GM18499 (cell line): Measurements from ENCODE around the gene TMEM139.

Source experiments
- ATAC-seq: cut with Tn5 transposase; IDR thresholded peaks from one replicate; pipeline ENCODE4 v1.9.1; 2021; ENCODE audit warnings: moderate number of reproducible peaks; ENCODE audit not compliant: insufficient read depth, unreplicated experiment

The TMEM139 gene

DNA sequence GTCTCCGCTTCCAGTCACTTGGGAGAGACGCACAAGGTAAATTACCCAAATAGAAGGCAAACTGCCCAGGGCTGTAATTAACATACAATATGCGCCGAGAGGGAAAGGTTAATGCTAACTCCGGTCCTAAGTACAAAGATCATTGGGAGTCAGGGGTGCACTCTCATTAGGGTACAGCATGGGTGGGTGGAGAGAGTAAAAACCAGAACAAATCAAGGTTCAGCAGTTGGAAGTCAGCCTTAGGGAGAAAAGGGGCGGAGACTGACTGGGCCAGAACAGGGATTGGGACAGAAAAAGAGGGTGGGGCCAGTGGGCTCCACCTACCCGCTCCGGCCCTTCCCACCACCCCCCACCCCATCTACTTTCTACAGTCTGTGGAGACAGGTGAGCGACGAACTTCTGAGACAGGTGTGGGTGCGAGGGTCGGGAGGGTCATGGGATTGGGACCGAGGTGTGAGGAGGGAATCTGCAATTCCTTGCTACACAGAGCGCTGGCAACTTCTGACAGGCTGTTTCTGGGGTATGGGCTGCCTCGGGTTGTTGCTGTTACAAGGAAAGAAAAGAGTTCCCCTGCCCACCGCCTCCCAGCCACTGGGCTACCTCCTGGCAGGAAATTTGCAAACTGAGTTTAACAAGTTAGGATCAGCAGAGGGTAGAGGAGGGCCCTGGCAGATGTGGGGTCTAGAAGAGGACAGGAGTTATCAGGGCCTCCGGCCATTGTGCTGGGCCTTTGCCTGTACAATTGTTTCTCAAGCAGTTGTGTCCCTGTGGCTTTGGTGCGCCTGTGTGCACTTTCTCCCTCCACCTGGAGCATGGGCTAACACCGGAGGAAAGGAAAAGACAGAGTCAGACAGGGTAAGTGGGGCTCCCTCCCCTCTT, at the start of gene TMEM139:
Gene TMEM139, plus strand, starts transcription at position 368 of the 879 bp plus-strand sequence. CDS start 1,000 bp downstream, outside the sequence.
- ATAC-seq: no peak

DNA sequence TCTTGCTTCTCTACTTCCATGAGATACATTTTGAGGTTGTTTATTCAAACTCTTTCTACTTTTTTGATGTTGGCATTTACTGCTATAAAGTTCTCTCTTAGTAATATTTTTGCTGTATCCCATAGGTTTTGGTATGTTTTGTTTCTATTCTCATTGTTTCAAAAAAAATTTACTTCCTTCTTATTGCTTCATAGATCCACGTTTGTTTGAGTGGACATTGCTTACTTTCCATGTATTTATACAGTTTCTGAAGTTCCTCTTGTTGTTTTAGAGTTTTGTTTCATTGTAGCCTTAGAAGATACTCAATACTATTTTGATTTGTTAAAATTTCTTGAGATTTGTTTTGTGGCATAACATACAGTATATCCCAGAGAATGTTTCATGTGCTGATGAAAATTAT, 49.2 kb upstream of the TMEM139 start:
- ATAC-seq: no peak

DNA sequence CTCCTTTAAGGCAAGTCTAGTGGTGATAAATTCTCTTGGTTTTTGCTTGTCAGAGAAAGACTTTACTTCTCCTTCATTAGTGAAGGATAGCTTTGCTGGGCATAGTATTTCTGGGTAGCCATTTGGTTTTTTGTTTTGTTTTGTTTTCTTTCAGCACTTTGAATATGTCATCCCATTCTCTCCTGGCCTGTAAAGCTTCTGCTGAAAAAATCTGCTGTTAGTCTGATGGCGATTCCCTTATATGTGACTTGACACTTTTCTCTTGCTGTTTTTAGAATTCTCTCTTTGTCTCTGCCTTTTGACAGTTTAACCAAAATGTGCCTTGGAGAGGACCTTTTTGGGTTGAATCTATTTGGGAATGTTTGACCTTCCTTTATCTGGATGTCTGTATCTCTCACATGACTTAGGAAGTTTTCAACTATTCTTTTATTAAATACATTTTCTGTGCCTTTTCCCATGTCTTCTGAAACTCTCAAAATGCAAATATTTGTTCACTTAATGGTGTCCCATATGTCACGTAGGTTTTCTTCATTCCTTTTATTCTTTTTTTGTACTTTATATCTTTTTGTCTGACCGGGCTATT, 48.3 kb upstream of the TMEM139 start:
- ATAC-seq: no peak

DNA sequence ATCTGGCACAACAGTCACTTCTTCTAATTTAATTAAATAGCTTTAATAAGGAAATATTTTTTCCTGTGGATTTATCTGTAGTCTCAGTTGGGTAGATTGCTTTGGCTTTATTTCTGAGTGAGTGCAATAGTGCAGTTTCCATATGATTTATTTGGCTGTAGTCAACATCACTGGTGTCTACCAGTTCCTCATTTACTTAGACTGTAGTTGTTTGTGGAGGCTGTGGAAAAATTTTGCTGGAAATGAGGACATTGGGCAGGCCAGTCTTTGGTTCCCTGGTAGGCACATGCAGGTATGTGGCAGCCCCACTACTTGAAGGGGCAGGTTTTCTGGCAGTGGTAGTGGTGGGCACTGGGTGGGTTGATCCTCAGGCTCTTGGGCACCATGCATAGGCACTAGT, 47.4 kb upstream of the TMEM139 start:
- ATAC-seq: no peak

DNA sequence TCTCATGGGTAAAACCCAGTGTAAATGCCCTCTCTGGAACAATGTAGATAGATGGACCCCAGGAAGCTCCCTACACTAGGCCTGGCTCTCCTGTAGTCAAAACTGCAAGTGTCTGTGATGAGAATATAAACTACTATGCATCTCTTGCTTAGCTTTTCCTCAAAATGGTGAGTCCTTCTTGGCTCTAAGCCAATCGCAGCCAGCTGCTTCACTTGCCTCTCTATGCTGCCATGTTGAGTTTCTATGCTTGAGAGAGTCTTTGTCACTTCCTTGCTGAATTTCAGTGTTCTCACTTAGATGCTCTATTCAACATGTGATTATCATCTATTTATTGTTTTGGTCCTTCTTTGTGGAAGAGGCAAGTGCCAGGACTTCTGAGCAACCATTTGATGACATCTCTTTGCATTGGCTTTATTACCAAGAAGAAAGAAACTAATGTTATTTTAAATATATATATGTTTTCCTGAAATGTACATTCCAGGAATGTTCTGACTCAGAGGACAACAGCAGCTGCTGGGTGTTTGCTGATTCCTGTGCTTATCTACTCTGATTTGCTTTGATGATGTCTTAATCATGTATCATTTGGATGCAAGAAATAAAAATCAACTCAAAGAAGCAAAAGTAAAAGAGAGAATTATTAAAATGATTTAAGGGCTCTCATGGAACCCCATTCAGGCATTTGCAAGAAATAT, 46.3 kb upstream of the TMEM139 start:
- ATAC-seq: no peak

DNA sequence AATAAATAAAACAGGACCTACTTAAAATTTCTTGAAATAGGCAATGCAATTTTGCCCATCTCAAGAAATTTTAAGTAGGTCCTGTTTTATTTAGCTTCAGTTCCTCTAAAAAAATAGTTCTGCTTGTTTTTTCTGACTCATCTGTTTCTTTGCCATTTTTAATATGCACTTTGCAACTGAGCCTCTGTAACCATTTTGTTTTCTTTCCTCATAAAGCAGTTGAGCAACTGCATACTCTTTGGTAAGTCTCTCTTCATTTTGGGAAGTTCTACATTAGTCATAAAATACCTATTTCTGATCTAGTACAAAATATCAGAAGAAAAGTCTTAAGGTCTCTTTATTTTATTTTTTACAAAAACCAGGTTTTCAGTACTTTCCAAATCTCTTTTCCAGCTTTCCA, 44.9 kb upstream of the TMEM139 start:
- no peak for ATAC-seq

DNA sequence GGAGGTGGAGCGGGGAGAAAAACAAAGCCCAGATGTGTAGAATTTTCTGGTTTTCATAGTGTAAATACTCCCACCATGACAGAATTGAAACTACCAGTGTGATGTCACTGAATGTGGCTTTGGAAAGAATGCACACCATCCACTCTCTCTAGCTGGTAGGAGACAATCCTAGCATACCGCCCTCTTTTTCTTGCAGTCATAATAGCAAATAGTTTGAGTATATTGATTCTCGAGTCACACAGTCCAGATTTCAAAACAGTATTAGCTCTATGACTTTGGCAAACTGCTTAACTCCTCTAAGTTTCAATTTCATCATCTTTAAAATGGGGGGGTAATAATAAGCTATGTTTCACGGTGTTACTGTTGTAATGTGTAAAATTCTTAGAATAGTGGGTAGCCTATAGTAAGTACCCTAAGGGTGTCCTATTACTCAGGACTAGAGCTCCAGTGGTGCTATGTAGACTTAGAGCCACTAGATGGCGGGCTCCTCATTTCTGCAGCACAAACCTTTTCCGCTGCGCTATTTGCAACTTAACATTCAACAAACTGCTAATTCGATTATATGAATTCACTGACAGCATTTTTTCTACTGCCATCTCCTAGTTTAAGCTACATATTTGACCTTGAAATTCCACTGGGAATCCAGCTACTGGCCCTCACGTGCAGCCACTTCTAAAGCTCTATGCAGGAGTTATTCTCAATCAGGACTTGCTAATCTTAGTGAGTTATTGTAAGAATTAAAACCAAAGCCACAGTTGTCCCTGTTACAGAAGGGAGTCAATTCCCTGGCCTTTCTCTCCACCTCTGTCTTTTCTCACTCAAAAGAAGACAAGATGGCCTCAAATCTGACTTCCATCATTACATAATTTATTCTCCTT, 44.2 kb upstream of the TMEM139 start:
- ATAC-seq: peak; percentile 93

DNA sequence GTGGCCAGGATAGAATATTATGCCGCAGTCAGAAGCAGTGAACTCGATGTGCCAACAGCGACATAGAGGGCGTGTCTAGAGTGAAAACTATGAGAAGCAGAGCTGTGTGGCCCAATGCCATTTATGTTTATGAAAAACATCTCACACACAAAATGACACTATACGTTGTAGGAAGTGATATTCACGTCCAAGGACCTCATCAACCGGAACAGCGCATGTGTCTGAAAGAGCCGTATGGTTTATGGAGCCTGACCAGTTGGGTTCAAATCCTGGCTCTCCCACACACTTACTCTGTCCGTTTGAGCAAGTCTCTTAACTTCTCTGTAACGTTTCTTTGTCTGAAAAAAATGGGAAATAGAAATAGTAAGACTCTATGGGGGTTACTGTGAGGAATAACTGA, 42.5 kb upstream of the TMEM139 start:
- ATAC-seq: no peak

DNA sequence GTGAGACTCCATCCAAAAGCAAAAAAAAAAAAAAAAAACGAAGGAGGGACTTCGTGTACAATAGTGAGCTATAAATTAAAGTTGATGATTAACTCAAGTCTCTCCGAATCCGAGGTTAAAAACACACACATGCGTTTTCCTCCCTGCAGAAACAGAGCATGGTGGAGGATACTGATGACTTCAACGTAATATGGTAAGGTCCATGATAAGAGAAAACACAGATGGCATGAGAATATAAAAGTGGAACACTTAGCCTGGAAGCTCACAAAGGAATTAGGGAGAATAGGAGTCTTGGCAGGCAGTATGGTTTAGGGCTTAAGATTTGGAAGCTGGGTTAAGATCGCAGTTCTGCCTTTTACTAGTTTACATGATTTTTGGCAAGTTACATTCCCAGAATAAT, 41.6 kb upstream of the TMEM139 start:
- ATAC-seq: no peak

DNA sequence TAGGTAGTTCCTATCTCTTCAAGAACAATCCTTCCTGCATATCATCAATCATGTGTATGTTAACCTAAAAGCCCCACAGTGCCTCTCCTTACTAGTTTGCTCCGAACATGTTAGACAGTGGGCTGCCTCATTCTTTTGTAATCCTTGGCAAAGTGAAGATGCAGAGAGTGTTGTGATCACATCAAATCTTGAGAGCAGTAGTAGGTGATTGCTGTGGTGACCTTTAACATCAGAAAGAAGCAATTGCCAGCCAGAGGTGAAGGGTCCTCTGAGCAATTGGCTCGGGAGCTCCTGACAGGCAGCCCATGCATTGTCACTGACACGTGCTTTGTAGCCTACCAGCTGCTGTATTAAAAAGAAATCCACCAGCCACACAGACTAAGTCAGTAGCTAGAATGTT, 41.1 kb upstream of the TMEM139 start:
- ATAC-seq: no peak

DNA sequence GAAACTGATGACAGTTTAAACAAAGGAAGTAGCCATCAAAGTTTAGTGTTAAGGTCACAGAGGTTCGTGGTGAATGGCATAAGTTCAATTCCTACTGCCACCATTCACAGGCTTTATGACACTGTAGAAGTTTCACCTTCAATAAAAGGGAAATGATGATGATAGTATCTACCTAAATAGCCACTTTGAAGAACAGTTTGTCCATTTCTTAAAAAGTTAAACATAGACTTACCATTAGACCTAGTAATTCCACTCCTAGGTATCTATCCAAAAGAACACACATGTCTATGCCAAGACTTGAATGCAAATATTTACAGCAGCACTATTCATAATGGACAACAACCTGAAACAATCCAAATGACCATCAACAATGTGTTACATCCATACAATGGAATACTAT, 40.4 kb upstream of the TMEM139 start:
- ATAC-seq: no peak

DNA sequence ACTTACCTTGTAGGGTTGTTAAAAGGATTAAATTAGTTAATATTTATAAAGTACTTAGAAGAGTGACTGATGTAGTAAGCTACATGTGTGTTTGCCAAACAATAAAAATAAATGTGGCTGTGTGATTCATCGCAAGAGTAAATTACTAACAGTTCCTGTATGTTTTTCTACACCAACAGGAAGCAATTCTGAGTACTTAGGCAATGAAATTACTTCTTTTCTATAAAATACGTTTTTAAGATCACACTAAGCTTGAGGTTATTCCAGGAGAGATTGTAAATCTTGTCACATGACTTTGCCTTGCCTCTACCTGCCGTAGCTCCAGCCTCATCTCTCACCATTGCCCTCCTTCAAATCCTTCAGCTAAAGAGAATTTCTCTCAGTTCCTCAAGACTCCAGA, 39.6 kb upstream of the TMEM139 start:
- ATAC-seq: no peak

DNA sequence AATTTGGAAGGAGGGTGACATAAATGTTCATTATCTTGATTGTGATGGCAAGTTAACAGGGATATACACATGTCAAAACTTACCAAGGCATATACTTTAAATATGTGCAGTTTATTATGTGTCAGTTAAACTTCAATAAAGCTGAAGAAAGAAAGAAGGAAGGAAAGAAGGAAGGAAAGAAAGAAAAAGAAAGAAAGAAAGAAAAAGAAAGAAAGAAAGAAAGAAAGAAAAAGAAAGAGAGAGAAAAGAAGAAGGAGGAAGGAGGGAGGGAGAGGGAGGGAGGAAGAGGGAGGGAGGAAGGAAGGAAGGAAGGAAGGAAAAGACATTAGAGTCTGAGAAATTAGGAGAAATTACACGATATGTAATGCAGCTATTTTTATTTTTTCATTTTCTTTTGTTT, 37.4 kb upstream of the TMEM139 start:
- ATAC-seq: no peak

DNA sequence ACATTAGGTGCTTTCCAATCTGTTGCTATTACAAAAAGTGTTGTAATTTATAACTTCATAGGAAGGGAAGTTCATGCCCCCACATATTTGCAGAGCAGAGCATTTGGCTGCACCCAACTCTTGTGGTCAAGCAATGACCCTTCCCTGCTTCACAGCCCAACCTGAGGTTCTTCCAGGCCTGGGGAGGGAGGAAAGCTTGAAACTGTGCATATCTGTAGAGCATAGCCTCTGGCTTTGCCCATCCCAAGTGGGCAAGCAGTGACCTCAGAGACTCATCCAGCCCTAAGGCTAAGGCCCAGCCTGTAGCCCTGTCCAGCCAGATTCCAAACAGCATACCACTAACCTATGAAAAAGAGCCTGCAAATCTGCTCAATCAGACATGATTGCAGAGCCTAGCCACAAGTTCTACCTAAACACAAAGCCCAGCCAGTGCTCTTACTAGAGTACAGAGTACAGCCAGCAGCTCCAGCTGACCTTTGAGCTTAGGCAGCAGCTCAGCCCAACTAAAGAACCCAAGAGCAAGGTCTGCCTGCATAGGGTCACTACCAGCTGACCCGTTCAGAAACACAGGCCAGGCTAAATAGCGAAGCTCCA, 35.9 kb upstream of the TMEM139 start:
- ATAC-seq: no peak

DNA sequence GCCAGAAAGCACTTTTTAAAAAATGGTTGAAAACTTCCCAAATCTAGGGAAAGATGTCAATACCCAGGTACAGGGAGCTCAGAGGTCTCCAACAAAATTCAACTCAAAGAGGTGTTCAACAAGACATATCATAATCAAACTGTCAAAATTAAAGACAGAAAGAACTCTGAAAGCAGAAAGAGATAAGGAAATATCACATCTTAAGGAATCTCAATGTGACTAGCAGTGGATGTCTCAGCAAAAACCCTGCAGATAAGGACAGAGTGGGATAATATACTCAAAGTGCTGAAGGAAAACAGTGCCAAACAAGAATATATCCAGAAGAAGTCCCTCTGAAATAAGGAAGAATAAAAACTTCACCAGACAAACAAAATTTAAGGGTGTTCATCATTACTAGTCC, 34.6 kb upstream of the TMEM139 start:
- no peak for ATAC-seq

DNA sequence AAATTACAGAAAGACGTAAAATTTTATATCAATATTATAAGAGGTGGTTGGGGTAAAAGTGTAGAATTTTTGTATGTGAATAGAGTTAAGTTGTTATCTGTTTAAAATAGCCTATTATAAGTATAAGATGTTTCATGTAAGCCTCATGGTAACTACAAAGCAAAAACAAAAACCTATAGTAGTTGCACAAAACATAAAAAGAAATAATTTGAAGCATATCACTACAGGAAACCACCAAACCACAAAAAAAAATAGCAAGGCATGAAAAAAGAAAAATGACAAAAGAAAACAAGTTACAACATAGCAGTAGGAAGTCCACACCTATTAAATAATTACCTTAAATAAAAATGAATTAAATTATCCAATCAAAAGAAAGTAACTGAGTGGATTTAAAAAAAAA, 33.9 kb upstream of the TMEM139 start:
- ATAC-seq: no peak

DNA sequence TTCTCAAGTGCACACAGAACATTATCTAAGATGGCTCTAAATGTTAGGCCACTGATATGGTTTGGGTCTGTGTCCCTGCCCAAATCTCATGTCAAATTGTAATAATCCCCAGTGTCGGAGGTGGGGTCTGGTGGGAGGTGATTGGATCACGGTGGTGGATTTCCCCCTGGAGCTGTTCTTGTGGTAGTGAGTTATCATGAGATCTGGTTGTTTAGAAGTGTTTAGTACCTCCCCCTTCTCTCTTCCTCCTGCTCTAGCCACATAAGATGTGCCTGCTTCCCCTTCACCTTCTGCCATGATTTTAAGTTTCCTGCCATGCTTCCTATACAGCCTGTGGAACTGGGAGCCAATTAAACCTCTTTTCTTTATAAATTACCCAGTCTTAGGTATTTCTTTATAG, 32.8 kb upstream of the TMEM139 start:
- no peak for ATAC-seq

DNA sequence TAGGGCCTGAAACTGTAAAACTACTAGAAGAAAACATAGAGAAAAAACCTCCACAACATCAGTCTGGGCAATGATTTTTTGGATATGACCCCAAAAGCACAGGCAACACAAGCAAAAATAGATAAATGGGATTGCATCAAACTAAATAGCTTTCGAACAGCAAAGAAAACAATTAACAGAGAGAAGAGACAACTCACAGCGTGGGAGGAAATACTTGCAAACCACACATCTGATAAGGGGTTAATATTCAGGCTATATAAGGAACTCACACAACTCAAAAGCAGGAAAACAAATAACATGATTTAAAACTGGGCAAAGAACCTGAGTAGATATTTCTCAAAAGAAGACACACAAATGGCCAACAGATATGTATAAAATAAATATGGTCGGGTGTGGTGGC, 29.2 kb upstream of the TMEM139 start:
- ATAC-seq: no peak

DNA sequence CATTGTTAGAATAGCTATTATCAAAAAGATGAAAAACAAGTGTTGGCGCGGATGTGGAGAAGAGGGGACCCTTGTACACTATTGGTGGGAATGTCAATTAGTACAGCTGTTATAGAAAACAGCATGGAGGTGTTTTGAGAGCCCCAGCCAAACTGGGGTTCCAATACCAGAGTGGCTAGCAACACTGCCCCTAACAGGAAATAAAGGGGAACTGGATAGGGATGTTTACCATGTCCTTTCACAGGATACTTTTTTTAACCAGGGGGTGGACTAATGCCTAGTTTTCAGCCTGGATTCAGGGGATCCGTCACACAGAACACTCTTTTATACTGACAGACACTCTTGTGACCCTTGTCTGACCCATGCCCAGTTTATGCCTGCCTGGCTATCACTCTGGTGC, 28.4 kb upstream of the TMEM139 start:
- ATAC-seq: no peak

DNA sequence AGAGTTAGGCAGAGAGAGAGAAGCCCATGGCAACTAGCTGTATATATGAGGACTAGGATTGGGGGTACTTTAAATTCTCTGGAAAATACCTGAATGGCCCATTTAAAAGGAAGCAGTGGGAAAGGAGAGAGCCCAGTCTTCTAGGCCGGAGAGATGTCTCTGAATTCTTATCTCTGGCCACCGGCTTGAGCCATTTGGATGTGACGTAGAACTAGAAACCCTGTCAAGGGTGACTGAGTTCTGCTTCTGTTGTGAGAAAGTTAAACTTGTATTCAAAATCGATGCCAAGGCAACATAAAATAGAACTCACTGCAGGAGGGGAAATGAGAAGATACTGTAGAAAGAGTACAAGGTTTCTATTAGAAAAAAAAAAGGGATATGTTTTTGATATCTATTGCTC, 27.8 kb upstream of the TMEM139 start:
- peak; percentile 49 for ATAC-seq
